Stimulated activated CD8-positive, alpha-beta memory T cell treated with anti-CD3 and anti-CD28 coated beads, Interleukin-12 subunit alpha, Interleukin-12 subunit beta, amount 100 ng/mL, for 24 hours (primary cell): ENCODE results near the gene RTN4R.
"Not testable (repeated sequence)": the region's sequence is repeated elsewhere in the genome, so short reads cannot be mapped to it uniquely, and the experiment has no call there.

Experiments used
- DNase-seq: peaks from one replicate; pipeline ENCODE4 v3.0.0-alpha.2; 2020; ENCODE audit errors: extremely low read depth

RTN4R gene

DNA sequence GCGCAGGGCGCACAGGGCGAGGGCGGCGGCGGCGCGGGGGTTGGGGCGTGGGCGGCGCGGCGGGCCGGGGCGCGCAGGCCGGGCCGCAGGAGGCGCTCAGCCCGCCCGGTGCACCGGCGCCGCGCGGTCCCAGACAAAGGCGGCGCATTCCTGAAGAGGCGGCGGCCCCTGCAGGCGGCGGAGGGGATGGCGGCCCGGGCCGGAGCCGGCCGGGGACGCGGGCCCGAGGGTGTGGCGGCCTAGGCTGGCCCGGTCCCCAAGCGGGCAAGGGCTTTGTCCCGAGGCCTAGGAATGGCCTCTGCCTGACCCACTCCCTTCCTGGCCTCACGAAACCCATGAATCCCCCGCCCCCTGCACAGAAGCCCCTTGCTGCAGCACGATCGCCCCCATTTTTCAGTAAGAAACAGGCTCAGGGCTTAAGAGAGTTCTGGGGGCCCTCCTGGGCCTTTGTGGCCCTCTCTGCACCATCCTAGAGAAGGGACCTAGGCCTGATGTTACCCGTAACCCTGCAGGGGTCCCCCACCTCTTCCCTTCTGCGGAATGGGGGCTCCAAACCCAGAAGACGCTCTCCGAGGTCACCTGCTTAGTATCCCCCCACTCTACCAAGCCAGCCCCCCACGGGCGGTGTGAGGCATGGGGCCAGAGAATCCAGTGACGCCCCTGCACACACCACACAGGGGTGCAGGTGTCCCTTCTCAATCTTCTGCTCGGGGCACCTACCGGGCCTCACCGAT is at the start of gene RTN4R:
TSS of gene RTN4R (minus strand) at position 40 of the 734 bp plus-strand sequence. CDS start 226 bp downstream, outside the sequence.
- DNase-seq = no peak

DNA sequence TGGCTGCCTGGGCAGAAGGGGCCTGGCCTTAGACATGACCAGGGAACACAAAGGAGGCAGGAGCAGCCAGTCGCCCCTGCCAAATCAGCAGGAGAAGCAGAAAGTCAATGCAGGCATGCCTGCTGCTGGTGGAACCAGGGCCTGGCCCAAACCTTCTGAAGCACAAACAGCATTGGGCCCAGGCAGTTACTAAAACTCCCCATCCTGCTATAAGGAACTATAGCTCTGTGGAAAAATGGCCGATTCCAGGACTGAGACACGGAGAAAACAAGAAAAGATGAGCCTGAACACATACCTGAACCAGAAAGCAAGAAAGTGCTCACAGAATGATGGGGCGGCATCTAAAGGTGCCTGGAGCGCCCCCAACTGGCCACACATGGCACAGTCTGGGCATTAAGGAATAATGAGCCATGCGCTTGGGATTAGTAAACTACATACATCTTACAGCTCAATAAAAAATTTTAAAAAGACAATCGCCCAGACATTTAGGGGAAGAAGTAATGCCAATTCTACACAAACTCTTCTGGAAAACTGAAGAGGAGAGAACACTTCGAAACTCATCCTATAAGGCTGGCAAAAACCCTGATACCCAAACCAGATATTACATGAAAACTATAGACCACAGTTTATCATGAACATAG is 49.4 kb upstream of the RTN4R start:
- not testable (repeated sequence) for DNase-seq

DNA sequence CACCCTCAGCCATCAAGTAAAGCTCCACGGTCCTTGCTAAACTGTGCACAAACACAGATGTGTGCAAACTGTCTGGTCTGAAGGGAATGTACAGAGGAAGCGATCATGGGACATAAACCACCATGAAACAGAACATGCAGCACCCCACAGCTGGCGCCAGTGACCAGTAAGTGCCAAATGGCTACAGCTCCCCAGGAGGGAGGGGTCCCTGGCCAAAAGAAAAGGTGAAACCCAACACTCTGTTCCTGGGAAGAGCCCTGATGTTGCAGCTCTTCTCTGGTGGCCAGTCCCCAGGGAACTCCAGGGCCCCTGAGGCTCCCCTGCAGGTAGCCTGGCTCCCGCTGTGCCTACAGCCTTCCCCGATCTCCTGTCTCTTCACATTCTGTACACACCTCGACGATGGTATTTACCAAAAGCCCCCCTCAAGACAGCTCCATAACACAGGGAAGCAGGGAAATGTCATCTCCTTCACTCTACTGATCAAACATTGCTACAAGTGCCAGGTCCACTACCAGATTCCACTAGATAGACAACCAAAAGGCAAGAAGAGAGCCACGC is 48.8 kb upstream of the RTN4R start:
- DNase-seq = no peak

DNA sequence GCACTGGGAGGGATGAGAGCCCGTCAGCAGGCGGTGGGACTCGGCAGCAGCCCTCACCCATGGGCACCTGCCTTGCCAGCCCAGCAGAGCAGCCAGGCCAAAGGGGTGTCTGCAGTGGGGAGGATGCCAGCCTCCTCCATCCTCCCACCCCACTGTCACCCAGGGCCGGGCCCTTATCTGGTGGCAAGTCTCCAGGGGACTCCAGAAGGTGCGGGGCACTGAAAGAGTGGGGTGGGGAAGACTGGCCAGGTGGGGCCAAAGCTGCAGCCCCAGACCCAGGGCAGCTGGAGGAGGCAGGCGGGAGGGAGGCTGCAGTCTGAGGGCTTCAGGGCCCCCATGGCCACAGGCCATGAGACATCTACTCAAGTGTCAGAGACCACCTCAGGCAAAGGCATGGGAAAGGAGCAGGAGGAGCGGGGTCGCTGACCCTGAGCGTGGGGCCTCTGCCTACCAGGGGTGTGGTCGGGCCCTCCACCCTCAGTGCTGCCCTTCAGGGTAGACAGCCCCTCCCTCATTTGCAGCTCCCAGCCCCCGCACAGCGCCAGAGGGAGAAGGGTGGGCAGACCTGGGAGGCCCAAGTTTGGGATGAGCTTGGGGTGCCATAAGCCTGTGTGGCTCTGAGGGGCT is 48.2 kb upstream of the RTN4R start:
- DNase-seq = no peak

DNA sequence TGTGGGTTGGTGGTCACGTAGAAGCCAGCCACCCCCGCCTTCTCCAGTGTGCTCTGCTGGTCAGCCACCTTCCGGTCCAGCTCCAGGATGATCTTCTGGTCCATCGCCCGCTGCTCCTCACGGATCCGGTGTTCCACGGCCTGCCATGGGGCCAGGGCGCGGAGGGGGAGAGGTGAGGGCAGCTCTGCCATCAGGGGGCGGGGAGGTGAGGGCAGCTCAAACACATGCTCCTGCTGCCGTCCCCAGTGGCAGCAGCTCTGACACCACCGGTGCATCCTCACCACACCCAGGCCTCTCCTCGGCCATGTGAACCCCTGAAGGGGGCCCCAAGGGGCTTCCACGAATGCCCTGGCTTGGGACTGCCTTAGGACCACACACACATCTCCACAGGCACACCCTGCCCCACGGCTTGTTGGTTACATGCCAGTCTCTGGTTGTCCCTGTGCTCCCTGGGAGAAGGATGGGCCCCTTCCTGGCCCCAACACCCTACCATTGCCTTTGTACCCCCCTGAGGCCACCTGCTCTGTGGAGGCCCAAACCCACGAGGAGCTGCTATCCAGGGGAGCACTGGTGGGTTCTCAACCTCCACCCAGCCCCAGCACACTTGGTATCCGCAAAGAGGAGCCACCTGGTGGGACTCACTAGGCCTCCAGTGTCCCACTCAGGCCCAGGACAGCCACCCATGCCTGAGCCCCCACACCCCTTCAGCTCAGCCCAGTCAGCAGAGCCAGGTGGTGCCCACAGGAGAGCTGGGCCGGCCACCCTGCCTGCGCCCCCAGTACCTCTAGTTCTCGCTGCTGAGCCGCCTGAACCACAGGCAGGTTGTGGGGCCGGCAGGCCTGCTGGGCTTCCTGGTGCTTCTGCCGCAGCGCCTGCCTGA is 47.5 kb upstream of the RTN4R start:
- no peak for DNase-seq

DNA sequence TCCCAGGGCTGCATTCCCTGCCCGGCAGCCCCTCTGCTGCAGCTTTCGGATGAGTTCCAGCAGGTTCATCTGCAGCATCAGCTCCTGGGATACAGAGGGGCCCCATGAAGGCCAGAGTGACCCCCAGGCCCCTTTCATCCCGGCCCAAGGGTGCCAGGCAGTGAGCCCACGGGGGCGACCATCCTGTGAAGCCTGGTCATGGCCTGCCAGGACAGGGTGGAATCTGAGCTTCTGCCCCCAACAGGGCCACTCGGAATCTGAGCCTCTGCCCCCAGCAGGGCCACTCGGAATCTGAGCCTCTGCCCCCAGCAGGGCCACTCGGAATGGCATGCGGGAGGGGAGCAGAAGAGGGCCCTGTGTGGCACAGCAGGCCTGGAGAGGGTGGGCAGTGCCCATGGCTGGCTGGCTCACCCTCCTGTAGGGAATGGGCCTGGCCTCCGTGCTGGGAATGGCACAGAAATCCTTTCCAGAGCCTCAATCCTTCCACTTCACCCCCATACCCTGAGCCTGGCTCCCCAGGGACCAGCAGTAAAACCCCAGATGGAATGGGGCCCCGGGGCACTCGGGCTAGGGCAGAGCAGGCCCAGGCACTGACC is 46.7 kb upstream of the RTN4R start:
- DNase-seq = not testable (repeated sequence)

DNA sequence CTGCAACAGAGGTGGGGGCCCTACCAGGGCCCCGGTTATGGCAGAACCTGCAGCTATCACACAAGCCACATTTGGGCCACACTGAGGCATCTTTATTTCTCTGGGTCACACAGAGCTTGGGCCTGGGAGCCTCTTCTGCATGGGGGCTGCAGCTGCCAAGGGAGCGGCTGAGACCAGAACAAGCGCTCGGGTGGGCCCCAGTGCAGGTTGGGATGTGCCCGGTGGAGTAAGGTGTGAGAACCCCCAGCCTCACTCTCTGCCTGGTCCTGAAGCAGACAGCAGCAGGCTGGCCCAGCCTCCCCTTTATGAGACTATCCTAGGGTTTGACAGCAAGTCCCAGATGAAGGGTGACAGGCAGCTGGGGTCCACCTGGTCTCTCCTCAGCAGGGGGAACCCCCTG is 46.1 kb upstream of the RTN4R start:
- not testable (repeated sequence) for DNase-seq

DNA sequence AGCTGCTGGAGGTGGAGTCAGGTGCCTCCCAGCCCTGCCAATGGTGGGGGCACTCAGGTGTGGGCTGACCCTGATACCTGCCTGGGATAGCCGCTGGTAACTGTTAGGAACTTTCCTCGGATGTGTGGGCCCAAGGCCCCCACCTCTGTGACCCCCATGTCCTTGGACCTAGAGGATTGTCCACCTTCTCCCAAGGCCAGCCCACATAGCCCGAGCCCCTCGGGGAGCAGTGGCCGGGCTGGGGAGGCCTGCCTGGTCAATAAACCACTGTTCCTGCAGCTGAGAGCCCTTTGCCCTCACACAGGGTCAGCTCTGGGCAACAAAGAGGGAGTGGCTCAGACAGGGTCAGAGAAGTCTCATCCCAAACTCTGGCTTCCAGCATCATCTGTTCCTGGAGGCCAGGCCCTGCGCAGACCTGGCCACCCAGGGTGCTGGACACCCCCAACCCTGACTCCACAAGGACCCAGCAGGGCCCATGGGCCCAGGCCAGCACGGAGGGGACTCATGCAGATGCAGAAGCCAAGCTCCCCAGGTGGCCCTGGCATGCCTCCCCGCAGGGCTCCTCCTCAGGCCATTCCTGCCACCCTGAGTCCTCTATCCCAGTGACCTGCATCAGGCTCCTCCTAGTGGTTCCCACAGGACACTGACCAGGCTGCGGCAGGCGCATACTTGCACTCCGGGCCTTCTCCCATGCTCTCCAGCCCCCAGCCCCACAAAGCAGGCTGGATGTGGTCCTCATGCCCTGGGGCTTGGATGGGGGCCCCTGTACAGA is 45.4 kb upstream of the RTN4R start:
- DNase-seq = not testable (repeated sequence)

DNA sequence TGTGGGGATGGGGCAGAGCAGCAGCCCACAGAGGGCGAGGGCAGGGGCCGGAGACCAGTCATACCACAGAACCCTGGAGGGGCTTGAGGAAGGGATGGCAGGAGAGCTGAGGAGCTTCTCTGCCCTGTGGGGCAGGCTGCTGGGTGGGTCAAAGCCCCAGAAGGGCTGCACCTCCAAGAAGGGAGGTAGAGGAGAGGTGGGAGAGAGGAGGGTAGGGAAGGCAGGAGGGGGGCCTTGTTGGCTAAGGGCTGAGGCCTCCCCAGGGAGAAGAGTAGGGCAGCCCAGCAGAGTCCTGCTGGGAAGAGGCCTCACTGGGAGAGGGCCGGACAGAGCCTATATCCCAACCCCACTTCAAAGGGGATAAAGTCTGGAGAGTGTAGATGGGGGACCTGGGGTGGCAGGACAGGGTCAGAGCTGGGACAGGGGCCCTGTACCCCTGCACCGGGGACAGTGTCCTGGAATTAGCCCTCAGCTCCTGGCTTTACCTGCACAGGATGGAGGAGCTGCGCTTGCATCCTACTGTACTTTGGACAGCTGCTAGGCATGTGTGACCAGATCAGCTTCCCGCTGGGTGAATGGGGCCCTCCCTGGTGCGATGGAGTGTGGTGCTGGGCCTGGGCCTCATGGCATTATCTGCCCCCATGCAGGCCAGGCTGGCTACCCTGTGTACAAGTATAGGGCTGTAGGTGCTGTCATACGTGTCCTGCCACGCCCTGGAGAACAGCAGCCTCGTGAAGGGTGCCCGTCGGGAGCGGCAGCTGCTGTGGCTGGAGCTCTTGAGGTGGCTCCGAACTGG is 44.5 kb upstream of the RTN4R start:
- no peak for DNase-seq

DNA sequence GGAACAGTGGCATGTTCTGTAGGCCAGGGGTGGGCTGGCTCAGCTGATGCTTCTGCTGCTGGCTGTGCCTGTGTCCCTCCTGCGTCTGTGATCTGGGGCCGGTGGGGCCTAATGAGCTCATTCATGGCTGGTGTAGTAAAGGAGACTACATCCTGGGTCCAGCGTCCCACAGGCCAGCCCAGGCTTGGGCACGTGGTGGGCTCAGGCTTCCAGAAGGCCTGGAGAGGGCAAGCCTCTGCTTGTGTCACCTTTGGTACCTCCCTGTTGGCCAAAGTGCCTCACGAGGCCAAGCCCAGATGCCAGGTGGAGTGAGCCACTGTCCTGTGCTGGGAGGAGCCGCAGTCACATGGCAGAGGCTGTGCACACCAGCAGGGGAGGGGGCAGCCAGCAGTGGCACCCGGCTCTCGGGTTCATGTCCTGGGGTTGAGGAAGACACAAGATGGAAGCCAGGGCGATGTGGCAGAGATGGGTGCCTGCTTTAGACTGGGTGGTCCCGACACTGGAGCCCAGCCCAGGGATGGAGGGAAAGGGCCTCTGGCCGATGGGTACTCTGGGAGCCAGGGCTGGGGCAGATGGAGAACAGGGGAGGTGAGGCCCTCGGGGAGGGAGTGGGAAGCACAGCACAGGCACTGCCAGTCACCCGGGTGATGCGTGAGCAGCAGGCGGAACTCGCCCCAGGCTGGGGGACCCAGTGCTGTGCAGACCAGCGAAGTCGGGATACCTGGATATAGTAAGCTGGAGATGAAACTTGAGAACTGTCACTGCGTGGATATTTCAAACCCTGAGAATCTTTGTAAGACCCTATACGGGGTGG is 43.3 kb upstream of the RTN4R start:
- not testable (repeated sequence) for DNase-seq

DNA sequence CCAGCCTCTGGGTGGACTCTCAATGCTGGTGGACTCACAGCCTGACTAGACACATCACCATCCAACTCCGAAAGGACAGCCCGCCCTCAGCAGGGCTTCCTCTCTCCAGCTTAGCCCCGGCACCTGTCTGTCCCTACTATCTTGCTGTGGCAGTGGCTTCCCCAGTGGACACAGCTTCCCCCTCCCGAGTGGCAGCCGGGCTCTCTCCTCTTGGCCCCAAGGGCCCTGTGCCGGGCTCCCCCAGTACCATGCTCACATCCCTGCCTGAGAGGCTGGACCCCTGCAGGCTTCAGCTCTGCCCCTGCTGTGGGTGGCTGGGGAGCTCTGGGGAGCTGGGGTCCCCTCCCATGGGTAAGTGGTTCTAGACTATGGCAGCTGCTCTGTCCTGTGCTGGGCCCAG is 42.7 kb upstream of the RTN4R start:
- not testable (repeated sequence) for DNase-seq

DNA sequence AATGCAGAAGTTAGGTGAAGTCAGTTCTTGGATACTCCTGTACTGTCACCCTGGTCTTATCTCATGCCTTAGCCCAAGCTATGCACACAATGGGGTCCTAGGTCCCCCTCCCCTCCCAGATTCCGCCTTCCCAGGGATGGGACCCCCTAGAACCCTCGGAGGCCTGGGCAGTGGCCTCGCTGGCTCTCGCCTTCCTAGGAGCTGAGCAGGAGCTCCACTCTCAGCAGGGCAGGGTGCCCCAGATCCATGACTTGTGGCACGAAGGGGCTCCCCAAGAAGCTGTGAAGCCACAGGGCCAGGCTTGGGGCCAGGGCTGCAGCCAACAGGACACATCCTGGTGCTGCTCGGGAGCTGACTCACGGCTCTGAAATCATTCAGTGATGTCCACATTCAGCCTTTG is 42.1 kb upstream of the RTN4R start:
- not testable (repeated sequence) for DNase-seq

DNA sequence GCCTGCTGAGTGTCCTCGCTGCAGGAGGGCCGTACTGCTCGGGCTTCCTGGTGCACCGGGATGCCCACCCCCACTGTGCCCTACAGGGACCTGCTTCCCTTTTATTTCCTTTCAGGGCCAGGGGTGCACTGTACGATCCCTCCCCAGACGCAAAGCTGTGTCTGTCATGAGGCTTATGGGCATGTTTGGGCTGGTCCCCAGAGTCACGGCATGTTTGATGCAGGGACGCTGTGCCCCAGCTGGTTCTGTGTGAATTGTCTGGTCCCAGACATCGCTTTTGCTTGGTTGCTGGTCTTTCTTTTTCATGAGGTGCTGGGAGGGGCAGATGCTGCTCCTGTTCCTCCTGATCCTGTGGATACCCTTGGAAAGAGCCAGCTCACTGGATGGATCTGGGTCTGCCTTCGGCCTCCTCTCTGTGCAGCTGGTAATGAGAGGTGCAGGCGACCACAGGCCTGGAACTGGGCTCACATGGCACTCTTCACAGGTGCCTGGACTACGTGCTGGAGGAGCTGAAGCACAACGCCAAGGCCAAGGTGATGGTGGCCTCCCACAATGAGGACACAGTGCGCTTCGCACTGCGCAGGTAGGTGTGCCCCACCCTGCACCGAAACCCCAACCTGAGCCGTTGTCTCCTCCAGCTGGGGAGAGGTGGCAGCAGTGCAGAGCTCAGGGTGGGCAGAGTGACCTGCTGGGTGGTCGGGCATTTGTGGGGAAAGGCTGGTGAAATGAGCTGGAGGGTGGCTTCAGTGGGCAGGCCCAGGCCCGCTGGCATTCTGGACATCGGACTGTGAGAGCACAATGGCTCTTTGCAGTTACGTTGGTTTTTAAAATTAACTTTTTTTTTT is 40.9 kb upstream of the RTN4R start:
- DNase-seq = not testable (repeated sequence)

DNA sequence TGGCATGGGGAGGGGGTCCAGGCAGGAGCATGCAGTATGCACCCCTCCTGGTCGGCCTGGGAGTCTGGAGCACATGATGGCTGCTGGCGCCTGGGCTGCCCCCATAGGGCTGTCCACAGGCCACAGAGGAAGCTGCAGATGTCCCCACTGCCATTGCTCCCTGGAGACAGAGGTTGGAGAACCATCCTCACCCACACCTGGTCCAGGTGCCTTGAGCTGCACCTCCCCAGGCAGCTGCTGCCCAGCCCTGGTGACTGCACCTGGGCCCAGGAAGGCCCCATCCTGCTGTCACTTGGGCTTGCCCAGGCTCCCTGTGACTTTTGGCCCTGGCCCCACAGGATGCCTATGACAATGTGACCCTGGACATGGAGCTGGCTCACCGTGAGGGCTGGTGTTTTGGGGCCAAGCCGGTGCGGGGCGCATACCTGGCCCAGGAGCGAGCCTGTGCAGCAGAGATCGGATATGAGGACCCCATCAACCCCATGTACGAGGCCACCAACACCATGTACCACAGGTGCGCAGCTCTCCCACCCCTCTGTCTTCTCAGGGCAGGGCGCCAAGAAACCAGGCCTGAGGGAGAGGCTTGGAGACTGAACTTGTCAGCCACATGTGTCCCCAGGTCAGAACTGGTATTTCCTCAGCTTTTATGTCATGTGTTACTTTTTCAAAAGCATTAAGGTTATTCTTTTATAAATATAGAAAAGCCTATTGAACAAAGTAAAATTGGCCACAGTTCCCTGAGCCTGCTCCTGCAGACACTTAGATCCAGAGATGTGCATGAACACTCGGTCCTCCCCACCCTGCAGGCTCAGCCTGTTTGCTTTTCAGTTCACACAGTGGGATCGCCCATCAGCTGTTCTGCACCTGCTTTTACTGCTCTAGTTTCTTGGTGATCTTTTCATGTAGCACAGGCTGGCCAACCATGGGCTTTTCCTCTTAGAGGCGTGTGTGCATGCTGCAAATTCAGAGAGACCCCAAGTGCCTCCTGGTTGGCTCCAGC is 39.6 kb upstream of the RTN4R start:
- DNase-seq = not testable (repeated sequence)

DNA sequence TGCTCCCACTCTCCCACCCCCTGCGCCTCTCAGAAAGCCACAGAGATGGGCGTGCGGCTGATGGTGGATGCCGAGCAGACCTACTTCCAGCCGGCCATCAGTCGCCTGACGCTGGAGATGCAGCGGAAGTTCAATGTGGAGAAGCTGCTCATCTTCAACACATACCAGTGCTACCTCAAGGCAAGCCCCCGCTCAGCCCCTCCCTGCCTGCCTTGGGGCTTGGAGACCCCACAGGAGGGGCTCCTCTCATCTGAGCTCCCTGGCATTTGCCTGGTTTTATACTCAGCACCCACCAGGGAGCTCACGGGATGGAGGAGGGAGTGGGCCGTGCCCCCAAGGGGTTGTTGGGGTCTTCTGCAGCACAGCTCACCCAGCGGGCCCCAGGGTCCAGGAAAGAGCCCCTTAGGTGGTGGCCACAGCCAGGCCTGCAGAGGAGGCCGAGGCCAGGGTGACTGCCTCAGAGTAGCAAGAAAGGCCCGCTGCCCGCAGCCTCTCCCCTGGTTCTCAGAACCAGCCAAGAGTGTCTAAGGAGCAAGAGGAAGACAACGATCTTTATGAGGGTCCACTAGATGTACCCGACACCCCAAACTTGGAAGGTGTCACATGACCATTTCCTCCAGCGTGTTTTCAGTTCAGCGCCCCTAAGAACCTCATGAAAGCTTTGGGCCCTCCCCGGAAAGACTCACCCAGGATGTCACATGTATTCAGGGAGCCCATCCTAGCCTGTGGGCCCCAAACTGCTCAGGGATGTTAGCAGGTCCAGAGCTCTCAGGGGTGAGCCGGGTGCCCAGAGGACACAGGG is 38.7 kb upstream of the RTN4R start:
- DNase-seq = not testable (repeated sequence)
